ENCODE results near the gene CDCA4.
A peak's percentile ranks its signal among the peaks of the same experiment; 100 is the strongest.

The CDCA4 gene

DNA sequence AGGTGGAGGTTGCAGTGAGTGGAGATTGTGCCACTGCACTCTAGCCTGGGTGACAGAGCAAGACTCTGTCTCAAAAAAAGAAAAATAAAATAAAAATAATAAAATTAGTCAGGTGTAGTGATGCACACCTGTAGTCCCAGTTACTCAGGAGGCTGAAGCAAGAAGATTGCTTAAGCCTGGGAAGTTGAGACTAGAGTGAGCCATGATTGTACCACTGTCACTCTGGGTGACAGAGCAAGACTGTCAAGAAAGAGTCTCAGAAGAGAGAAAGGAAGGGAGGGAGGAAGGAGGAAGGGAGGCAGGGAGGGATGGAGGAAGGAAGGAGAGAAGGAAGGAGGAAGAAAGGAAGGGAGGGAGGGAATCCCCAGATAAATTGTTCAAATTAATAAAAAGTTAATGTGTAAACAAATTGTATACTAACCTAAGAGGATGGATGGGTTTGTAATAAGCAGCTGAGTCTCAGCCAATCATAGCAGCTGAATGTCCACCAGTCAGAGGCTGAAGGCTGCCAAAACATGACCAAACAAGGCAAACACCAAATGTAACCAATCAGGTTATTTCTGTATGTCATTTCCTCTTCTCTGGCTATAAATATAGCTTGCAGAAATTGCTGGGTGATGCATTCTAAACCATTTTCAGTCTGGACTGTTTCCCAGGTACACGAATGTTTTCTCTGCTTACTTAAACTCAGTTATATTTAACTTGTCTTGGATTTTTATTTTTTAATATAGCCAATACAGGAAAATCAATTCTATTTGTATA lies 6.1 kb upstream of the CDCA4 start:
- Histone ChIP-seq H3K9ac (ENCODE audit: low read depth, low read length) (no peak overlapping the region), H3K9me3 (ENCODE audit: control insufficient read depth, insufficient read depth, low read length) (no peaks in the 10 kb centered on the region), H3K4me1 (ENCODE audit: control insufficient read depth, insufficient read depth, low read length) (peaks cover 4% of the 10 kb centered on the region), H3K36me3 (ENCODE audit: control insufficient read depth, insufficient read depth, low read length) (no peaks in the 10 kb centered on the region), H3K4me3 (ENCODE audit: low read depth, low read length) (no peak overlapping the region), H3K27me3 (ENCODE audit: control insufficient read depth, insufficient read depth, low read length) (no peaks in the 10 kb centered on the region)

- Histone ChIP-seq H3K9me3 (ENCODE audit: control insufficient read depth, insufficient read depth, low read length) (no peaks in the 10 kb centered on the region), H3K36me3 (ENCODE audit: control insufficient read depth, insufficient read depth, low read length) (no peaks in the 10 kb centered on the region), H3K4me3 (ENCODE audit: low read depth, low read length) (no peak overlapping the region), H3K27me3 (ENCODE audit: control insufficient read depth, insufficient read depth, low read length) (no peaks in the 10 kb centered on the region), H3K9ac (ENCODE audit: low read depth, low read length) (no peak overlapping the region), H3K4me1 (ENCODE audit: control insufficient read depth, insufficient read depth, low read length) (peaks cover 4% of the 10 kb centered on the region)
Observed at GRCh38 chr14:105026033-105026785, 5.3 kb upstream of the CDCA4 start.

DNA sequence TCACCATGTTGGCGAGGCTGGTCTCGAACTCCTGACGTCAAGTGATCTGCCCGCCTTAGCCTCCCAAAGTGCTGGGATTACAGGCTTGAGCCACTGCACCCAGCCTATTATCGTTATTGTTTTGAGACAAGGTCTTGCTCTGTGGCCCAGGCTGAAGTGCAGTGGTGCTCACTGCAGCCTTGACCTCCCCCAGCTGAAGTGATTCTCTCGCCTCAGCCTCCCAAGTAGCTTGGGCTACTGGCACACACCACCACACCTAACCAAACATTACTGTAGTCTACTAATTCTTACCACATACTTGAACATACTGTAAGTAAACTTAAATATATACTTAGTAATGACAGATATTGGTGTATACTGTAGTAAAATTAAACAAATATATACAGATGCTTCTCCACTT lies 4.5 kb upstream of the CDCA4 start:
- Histone ChIP-seq H3K27me3 (ENCODE audit: control insufficient read depth, insufficient read depth, low read length) (no peaks in the 10 kb centered on the region), H3K9me3 (ENCODE audit: control insufficient read depth, insufficient read depth, low read length) (no peaks in the 10 kb centered on the region), H3K4me3 (ENCODE audit: low read depth, low read length) (no peak overlapping the region), H3K9ac (ENCODE audit: low read depth, low read length) (no peak overlapping the region), H3K36me3 (ENCODE audit: control insufficient read depth, insufficient read depth, low read length) (peaks cover 2% of the 10 kb centered on the region), H3K4me1 (ENCODE audit: control insufficient read depth, insufficient read depth, low read length) (peaks cover 4% of the 10 kb centered on the region)

- Histone ChIP-seq H3K9ac (ENCODE audit: low read depth, low read length) (peak overlapping the region; percentile 37), H3K4me3 (ENCODE audit: low read depth, low read length) (no peak overlapping the region), H3K4me1 (ENCODE audit: control insufficient read depth, insufficient read depth, low read length) (peaks cover 4% of the 10 kb centered on the region), H3K36me3 (ENCODE audit: control insufficient read depth, insufficient read depth, low read length) (peaks cover 7% of the 10 kb centered on the region), H3K9me3 (ENCODE audit: control insufficient read depth, insufficient read depth, low read length) (no peaks in the 10 kb centered on the region), H3K27me3 (ENCODE audit: control insufficient read depth, insufficient read depth, low read length) (no peaks in the 10 kb centered on the region)
Observed at GRCh38 chr14:105023791-105024480, 3.1 kb upstream of the CDCA4 start.

GRCh38 chr14:105023144-105023543 lies 2.3 kb upstream of the CDCA4 start:
- Histone ChIP-seq H3K4me1 (ENCODE audit: control insufficient read depth, insufficient read depth, low read length) (peaks cover 4% of the 10 kb centered on the region), H3K9ac (ENCODE audit: low read depth, low read length) (no peak overlapping the region), H3K9me3 (ENCODE audit: control insufficient read depth, insufficient read depth, low read length) (no peaks in the 10 kb centered on the region), H3K4me3 (ENCODE audit: low read depth, low read length) (no peak overlapping the region), H3K27me3 (ENCODE audit: control insufficient read depth, insufficient read depth, low read length) (no peaks in the 10 kb centered on the region), H3K36me3 (ENCODE audit: control insufficient read depth, insufficient read depth, low read length) (peaks cover 7% of the 10 kb centered on the region)

- H3K4me1 ChIP-seq (ENCODE audit: control insufficient read depth, insufficient read depth, low read length), result peaks cover 4% of the 10 kb centered on the region
- H3K9me3 ChIP-seq (ENCODE audit: control insufficient read depth, insufficient read depth, low read length), result no peaks in the 10 kb centered on the region
- H3K9ac ChIP-seq (ENCODE audit: low read depth, low read length), result no peak overlapping the region
- peak overlapping the region; percentile 85 for H3K4me3 ChIP-seq (ENCODE audit: low read depth, low read length)
- no peaks in the 10 kb centered on the region for H3K27me3 ChIP-seq (ENCODE audit: control insufficient read depth, insufficient read depth, low read length)
- peaks cover 7% of the 10 kb centered on the region for H3K36me3 ChIP-seq (ENCODE audit: control insufficient read depth, insufficient read depth, low read length)
Observed at GRCh38 chr14:105022276-105022670, 1.4 kb upstream of the CDCA4 start.

- peaks cover 4% of the 10 kb centered on the region for H3K4me1 ChIP-seq (ENCODE audit: control insufficient read depth, insufficient read depth, low read length)
- H3K4me3 ChIP-seq (ENCODE audit: low read depth, low read length), result peak overlapping the region; percentile 85
- peaks cover 7% of the 10 kb centered on the region for H3K36me3 ChIP-seq (ENCODE audit: control insufficient read depth, insufficient read depth, low read length)
- H3K27me3 ChIP-seq (ENCODE audit: control insufficient read depth, insufficient read depth, low read length), result no peaks in the 10 kb centered on the region
- peak overlapping the region; percentile 87 for H3K9ac ChIP-seq (ENCODE audit: low read depth, low read length)
- H3K9me3 ChIP-seq (ENCODE audit: control insufficient read depth, insufficient read depth, low read length), result no peaks in the 10 kb centered on the region
Observed at GRCh38 chr14:105021656-105022275, 883 bp upstream of the CDCA4 start.

DNA sequence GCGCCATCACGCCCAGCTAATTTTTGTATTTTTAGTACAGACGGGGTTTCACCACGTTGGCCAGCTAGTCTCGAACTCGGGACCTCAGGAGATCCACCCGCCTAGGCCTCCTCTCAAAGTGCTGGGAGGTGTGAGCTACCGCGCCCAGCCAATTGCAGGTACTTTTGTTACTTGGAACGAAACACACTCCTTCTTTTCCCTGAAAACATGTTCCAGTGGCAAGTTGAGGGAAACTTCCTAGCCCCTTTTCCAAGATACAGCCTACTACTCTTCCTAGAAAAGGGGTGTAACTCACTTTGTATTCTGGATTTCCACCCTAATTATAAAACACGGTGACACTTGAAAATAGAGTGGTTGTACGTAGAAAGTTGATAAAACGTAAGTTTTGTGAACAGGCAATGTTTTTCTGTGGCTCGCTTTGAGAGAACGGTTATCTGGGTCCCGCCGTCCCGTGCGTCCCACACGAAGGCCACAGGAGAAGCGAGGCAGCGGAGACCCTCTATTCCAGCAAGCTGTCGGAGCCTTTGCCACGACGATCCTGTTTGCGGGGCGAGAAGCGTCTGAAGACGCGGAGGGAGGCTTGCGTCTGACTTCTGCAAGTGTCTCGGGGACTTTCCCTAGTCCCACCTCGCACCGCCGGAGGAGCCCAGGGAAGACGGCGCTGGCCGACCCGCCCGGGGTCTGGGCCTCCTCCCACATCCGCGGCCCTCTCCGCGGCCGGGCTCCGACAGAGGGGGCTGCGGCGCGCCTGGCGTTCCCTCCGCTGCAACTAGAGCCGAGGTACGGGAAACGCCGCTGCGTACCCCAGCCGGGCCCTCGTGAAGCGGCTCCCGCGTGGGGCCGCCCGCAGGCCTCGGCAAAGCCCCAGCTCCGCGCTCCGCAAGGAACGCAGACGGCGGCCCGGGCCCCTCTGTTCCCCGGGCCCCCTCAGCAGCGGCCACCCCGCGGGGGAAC lies 745 bp downstream of the CDCA4 start:
- H3K4me3 ChIP-seq (ENCODE audit: low read depth, low read length), result peak overlapping the region; percentile 96
- H3K27me3 ChIP-seq (ENCODE audit: control insufficient read depth, insufficient read depth, low read length), result no peaks in the 10 kb centered on the region
- no peaks in the 10 kb centered on the region for H3K9me3 ChIP-seq (ENCODE audit: control insufficient read depth, insufficient read depth, low read length)
- peak overlapping the region; percentile 89 for H3K9ac ChIP-seq (ENCODE audit: low read depth, low read length)
- peaks cover 8% of the 10 kb centered on the region for H3K4me1 ChIP-seq (ENCODE audit: control insufficient read depth, insufficient read depth, low read length)
- H3K36me3 ChIP-seq (ENCODE audit: control insufficient read depth, insufficient read depth, low read length), result peaks cover 7% of the 10 kb centered on the region

DNA sequence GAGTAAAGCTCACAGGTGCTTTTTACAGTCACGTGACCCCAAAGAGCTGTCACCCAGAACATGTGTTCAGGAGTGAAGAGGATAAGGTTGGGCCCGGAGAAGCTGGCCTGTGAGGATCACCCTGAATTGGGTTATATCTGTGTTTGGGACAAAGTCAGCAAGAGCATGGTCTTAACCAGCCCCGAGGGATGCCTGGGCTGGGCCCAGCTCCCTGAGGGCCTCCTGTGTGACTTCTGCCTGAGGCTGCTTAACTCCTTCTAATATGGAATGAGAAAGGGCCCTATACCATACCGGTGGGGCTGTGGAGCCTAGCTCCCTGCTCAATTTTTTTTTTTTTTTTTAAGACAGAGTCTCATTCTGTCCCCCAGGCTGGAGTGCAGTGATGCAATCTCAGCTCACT lies 2.5 kb downstream of the CDCA4 start:
- peaks cover 11% of the 10 kb centered on the region for H3K4me1 ChIP-seq (ENCODE audit: control insufficient read depth, insufficient read depth, low read length)
- no peaks in the 10 kb centered on the region for H3K27me3 ChIP-seq (ENCODE audit: control insufficient read depth, insufficient read depth, low read length)
- H3K36me3 ChIP-seq (ENCODE audit: control insufficient read depth, insufficient read depth, low read length), result peaks cover 7% of the 10 kb centered on the region
- H3K4me3 ChIP-seq (ENCODE audit: low read depth, low read length), result no peak overlapping the region
- no peaks in the 10 kb centered on the region for H3K9me3 ChIP-seq (ENCODE audit: control insufficient read depth, insufficient read depth, low read length)
- no peak overlapping the region for H3K9ac ChIP-seq (ENCODE audit: low read depth, low read length)

- Histone ChIP-seq H3K27me3 (ENCODE audit: control insufficient read depth, insufficient read depth, low read length) (no peaks in the 10 kb centered on the region), H3K9me3 (ENCODE audit: control insufficient read depth, insufficient read depth, low read length) (no peaks in the 10 kb centered on the region), H3K9ac (ENCODE audit: low read depth, low read length) (no peak overlapping the region), H3K36me3 (ENCODE audit: control insufficient read depth, insufficient read depth, low read length) (peaks cover 18% of the 10 kb centered on the region), H3K4me3 (ENCODE audit: low read depth, low read length) (no peak overlapping the region), H3K4me1 (ENCODE audit: control insufficient read depth, insufficient read depth, low read length) (peaks cover 11% of the 10 kb centered on the region)
Observed at GRCh38 chr14:105015905-105016304, 5.0 kb downstream of the CDCA4 start.

GRCh38 chr14:105015242-105015641 lies 5.6 kb downstream of the CDCA4 start:
- H3K27me3 ChIP-seq (ENCODE audit: control insufficient read depth, insufficient read depth, low read length), result no peaks in the 10 kb centered on the region
- no peaks in the 10 kb centered on the region for H3K9me3 ChIP-seq (ENCODE audit: control insufficient read depth, insufficient read depth, low read length)
- H3K4me1 ChIP-seq (ENCODE audit: control insufficient read depth, insufficient read depth, low read length), result peaks cover 11% of the 10 kb centered on the region
- peak overlapping the region; percentile 60 for H3K9ac ChIP-seq (ENCODE audit: low read depth, low read length)
- H3K4me3 ChIP-seq (ENCODE audit: low read depth, low read length), result peak overlapping the region; percentile 16
- peaks cover 16% of the 10 kb centered on the region for H3K36me3 ChIP-seq (ENCODE audit: control insufficient read depth, insufficient read depth, low read length)

Measured in iPS-15b (cell line).